ENCODE results near the gene KLF13. TPM values are rescaled to one million over a fixed set of nuclear protein-coding genes. Genes with fewer than 3 reads are reported as not detected.

The KLF13 gene
- total and polyA plus RNA-seq, 11 donors = 22.4 to 74.0 (median 56.4) TPM

DNA sequence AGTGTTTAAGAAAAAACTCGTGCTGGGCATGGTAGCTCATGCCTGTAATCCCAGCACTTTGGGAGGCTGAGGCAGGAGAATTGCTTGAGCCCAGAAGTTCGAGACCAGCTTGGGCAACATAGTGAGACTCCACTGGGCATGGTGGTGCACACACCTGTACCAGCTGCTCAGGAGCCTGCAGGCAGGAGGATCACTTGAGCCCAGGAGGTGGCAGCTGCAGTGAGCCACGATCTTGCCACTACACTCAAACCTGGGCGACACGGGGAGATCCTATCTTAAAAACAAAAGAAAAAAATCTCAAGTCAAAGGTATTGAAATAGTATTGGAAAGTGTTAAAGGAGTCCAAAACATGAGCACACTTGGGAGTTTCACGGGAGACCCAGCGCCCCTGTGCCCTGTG, 14.0 kb downstream of the KLF13 start:
- Histone ChIP-seq H3K36me3 (peaks cover 0 to 12% (median 0%) of the 10 kb centered on the region in 9 donors), H3K27ac (peak overlapping the region in 5 of 12 donors; percentile 3 to 84 (median 49)), H3K9me3 (no peaks in the 10 kb centered on the region), H3K4me3 (no peak overlapping the region), H3K27me3 (no peaks in the 10 kb centered on the region), H3K4me1 (peaks cover 55 to 100% (median 100%) of the 10 kb centered on the region in 12 donors)
- DNase-seq = no peak
- 78 to 90% (median 82%) methylated on average over 7 of the region's 7 CpGs for WGBS, 4 donors
- intact Hi-C loops (cut with DNase I) = no loop called here
- no peak for ATAC-seq
- no peak for TF ChIP-seq POLR2A (IDR thresholded peaks at IDR 0.05)
- TF ChIP-seq, protein P1, sequence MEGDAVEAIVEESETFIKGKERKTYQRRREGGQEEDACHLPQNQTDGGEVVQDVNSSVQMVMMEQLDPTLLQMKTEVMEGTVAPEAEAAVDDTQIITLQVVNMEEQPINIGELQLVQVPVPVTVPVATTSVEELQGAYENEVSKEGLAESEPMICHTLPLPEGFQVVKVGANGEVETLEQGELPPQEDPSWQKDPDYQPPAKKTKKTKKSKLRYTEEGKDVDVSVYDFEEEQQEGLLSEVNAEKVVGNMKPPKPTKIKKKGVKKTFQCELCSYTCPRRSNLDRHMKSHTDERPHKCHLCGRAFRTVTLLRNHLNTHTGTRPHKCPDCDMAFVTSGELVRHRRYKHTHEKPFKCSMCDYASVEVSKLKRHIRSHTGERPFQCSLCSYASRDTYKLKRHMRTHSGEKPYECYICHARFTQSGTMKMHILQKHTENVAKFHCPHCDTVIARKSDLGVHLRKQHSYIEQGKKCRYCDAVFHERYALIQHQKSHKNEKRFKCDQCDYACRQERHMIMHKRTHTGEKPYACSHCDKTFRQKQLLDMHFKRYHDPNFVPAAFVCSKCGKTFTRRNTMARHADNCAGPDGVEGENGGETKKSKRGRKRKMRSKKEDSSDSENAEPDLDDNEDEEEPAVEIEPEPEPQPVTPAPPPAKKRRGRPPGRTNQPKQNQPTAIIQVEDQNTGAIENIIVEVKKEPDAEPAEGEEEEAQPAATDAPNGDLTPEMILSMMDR (IDR thresholded peaks at IDR 0.05) = no peak

DNA sequence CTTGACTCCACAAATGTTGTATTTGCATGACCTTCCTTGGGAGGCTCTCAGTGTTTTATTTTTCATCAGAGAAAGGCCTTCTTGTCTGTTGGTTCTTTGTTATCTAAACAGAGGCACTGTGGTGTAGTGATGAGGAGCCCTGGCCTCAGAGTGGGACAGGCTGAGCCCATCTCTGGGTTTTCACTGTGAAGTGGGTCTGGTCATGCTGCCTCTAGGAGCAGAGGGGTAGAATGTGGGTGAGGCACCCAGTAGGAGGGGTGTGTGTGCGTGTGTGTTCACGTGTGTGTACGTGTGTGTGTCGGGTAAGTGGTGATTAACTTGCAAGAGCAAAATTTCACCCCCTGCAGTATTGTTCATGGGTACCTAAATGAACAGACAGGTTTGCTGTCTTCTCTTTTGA, 14.4 kb downstream of the KLF13 start:
- intact Hi-C loops (cut with DNase I) = no loop called here
- H3K36me3 ChIP-seq = peaks cover 0 to 12% (median 0%) of the 10 kb centered on the region in 9 donors
- H3K27ac ChIP-seq = peak overlapping the region in 5 of 12 donors; percentile 3 to 84 (median 49)
- no peaks in the 10 kb centered on the region for H3K27me3 ChIP-seq
- ATAC-seq (no peak), DNase-seq (no peak)
- 75 to 77% (median 76%) methylated on average over 4 of the region's 4 CpGs for WGBS, 4 donors
- no peak overlapping the region for H3K4me3 ChIP-seq
- TF ChIP-seq, protein P1 (IDR thresholded peaks at IDR 0.05) = no peak
- no peak for TF ChIP-seq POLR2A (IDR thresholded peaks at IDR 0.05)
- H3K4me1 ChIP-seq = peaks cover 55 to 100% (median 100%) of the 10 kb centered on the region in 12 donors
- H3K9me3 ChIP-seq = no peaks in the 10 kb centered on the region

DNA sequence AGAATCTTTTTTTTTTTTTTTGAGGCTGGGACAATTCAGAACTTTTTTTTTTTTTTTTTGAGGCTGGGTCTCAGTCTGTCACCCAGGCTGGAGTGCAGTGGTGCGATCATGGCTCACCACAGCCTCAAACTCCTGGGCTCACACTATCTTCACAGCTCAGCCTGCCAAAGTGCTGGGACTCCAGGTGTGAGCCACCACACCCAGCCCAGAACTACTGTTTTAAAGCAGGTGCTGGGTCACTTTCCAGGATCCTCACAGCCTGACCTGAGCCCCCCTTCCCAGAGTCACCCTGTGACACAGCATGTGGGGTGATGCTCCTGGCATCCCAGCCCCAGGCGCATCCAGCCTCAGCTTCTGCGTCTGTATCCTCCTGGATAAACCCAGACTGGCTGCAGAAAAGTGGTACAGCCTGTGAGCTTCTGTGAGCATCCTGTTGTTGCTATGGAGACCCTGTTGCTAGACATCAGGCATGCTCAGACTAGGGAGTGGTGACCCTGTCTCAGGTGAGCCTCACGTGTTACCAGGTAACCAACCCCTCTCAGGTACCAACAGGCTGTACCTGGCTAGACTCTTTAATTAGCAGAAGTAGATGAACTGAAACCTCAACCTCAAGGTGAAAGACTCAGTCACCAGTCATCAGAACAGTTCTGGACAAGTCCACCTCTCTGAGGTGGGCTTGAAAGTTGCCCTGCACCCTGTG, 15.0 kb downstream of the KLF13 start:
- ATAC-seq (no peak), DNase-seq (no peak)
- 90 to 96% (median 93%) methylated on average over 3 to 4 of the region's 4 CpGs for WGBS, 4 donors
- Histone ChIP-seq H3K9me3 (no peaks in the 10 kb centered on the region), H3K27me3 (no peaks in the 10 kb centered on the region), H3K36me3 (peaks cover 0 to 12% (median 0%) of the 10 kb centered on the region in 9 donors), H3K4me1 (peaks cover 58 to 100% (median 100%) of the 10 kb centered on the region in 12 donors), H3K27ac (peak overlapping the region in 10 of 12 donors; percentile 37 to 96 (median 74)), H3K4me3 (no peak overlapping the region)
- intact Hi-C loops (cut with DNase I) = no loop called here
- TF ChIP-seq, protein P1 (IDR thresholded peaks at IDR 0.05) = no peak
- no peak for TF ChIP-seq POLR2A (IDR thresholded peaks at IDR 0.05)

DNA sequence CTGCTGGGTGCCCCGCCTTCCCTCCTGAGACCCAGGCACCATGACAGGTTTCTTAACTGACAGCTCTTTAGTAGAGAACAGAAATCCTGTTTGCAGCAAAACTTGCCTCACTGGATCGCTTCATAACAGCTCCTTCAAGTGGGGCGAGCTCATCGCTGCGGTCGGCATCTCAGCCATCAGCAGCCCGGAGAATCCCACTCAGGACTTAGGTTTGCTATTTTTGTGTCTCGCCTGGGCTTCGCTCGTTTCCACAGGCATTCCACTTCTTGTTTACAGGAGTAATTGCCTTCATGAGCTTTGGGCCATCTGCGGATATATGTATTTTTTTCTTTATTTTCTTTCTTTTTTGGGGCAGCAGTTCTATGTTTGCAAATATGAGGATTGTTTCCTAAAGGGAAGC, 15.7 kb downstream of the KLF13 start:
- ATAC-seq (no peak), DNase-seq (no peak)
- intact Hi-C loops (cut with DNase I) = no loop called here
- H3K36me3 ChIP-seq = peaks cover 0 to 12% (median 0%) of the 10 kb centered on the region in 9 donors
- peaks cover 63 to 100% (median 100%) of the 10 kb centered on the region in 12 donors for H3K4me1 ChIP-seq
- peak overlapping the region in 10 of 12 donors; percentile 37 to 96 (median 74) for H3K27ac ChIP-seq
- no peaks in the 10 kb centered on the region for H3K9me3 ChIP-seq
- 36 to 48% (median 47%) methylated on average over 10 to 11 of the region's 11 CpGs for whole genome bisulfite sequencing, 4 donors
- H3K4me3 ChIP-seq = peak overlapping the region in 2 of 12 donors; percentile 1 to 11
- TF ChIP-seq POLR2A (IDR thresholded peaks at IDR 0.05) = no peak
- TF ChIP-seq, protein P1 (IDR thresholded peaks at IDR 0.05) = no peak
- no peaks in the 10 kb centered on the region for H3K27me3 ChIP-seq
